GM18499 (cell line): ENCODE results near the gene L3MBTL4.
A peak's percentile ranks its signal among the peaks of the same experiment; 100 is the strongest.
"Not testable (repeated sequence)": the region's sequence is repeated elsewhere in the genome, so short reads cannot be mapped to it uniquely, and the experiment has no call there.

Experiments
- ATAC-seq: cut with Tn5 transposase; IDR thresholded peaks from one replicate; pipeline ENCODE4 v1.9.1; 2021; ENCODE audit warnings: moderate number of reproducible peaks; ENCODE audit not compliant: insufficient read depth, unreplicated experiment

Gene L3MBTL4

DNA sequence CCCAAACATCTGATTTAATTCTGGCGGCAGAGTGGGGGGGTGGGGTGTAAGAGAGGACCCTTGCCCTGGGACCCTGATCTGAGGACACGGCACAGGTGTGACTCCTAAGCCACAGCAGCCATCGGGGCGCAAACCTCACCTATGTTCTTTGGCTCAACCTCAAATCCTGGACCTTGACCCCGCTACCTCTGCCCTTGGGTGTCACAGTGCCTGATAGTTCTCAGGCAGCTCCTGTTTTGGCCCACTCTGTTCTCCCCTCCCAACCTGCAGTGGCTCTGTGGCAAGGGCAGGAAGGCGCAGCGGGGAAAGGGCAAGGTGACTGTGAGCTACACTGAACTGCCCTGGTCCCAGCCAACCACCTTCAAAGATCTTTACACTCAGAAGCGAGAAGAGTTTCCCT is 152.8 kb downstream of the L3MBTL4 start:
- ATAC-seq: no peak

DNA sequence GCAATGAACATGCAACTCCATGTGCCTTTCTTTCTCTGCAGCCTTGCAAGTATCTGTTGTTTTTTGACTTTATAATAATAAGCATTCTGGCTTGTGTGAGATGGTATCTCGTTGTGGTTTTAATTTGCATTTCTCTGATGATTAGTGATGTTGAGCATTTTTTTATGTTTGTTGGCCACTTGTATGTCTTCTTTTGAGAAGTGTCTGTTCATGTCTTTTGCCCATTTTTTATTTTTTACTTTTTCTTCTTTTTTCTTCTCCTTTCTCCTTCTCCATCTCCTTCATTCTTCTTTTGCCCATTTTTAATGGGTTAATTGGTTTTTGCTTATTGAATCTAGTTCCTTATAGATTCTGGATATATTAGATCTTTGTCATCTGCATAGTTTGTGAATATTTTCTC is 155.4 kb downstream of the L3MBTL4 start:
- ATAC-seq: not testable (repeated sequence)

DNA sequence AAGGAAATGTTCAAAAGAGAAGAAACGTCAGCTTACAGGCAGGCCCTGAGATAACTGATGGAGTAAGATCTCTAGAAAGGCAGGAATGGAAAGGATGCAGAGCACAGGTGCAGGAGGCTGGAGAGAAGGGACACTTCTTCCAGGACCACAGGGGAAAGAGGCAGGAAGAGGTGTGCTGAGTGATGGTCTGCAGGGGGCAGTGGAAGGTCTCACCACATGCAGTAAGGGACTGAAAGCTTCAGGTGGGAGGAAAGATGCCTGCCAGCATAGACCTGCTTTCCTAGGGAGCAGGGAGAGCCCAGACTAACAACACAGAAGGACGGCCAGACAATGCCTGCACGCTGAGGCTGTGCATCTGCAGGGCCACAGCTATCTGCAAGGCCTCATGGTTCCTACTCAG is 156.8 kb downstream of the L3MBTL4 start:
- ATAC-seq: no peak

DNA sequence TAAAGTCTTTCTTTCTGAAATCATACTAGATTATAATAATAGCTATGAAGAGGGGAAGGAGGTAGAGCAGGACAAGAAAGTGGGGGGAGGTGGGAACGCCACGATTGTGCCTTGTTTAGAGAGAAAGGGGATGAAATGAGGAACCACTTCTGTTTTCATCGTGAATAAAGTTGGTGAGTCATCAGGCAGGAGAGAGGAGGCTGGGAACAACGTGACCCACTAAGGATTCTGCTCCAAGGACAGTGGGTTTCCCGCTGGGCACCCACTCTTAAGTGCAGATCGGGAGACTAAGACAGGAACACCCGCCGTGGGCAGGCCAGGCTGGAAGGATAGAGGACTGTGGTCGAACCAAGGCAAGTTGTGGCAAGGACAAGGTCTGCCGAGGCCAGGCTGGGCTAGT is 158.2 kb downstream of the L3MBTL4 start:
- ATAC-seq: no peak

DNA sequence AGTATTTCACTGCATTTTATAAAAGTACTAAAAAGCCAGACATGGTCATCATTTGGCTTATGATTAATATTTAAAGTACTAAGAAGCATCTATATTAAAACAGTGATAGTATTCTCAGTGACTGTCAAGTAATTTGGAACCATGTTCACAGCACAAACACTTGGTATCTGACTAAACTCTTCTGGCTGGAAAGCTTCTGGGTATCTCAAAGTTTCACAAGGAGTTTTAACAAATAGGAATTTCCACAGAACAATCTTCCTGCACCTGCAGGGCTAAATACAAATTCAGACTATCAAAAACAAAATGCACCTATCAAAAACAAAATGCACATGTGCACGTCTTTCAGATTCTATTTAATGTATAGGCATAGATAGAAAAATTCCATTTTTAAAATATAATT is 158.8 kb downstream of the L3MBTL4 start:
- no peak for ATAC-seq

DNA sequence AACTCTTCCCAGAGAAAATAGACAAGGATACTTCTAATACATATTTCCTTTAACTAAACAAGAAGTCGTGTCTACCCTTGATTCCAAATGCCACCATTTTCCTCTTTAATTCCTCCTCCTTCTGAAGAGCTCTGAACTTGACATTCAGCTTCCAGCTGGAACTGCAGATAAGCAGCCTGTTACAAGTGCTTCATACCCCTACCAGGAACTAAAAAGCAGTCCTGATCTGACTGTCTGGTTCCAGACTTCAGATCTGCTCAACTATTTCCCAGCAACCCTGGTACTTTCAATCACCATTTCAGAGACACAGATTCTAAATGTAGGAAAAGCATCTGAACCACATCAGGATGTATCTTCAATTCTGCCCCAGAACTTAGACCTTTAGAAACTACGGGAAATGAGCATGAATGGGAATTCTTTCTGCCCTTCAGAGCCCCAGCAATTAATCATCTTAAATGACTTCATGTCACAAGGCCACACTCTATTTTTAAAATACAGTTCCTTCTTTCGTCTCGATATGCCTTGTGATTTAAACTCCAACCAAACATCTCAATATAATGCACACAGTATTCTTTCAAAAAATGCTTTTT is 159.5 kb downstream of the L3MBTL4 start:
- ATAC-seq: no peak

DNA sequence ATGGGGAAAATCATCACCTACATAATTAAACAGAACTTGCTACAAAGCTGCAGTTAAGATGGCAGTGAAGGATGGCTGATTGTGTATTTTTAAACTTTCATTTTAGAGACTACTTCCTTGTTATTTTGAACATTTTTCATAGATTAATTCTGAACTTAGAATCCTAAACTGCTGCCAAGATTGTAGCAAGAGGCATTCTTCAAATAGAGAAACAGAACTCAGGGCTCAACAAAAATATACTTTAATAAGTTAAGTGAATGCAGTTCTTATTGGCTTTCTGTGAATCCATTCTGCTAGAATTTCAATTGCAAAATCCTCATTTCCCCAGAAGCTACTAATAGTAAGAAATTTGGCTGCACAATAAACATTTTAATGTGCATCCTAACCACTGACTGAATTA is 160.3 kb downstream of the L3MBTL4 start:
- ATAC-seq: no peak

DNA sequence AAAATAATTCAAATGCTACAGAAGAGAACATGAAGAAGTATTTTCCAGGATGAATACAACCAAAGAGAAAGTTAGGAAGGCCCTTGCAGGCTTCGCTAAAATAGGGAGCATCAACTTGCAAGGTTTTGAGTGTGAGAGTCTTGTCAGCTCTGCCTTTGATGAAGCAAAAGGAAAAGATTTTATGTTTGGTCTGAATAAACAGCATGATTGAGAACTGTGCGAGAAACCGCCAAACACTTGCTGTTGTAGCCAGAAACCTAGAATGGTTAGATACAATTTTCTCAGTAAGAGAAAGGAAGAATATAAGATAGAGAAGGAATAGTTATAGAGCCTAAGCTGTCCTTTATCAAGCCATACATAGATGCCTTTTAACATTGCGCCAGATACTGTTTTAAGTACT is 163.6 kb downstream of the L3MBTL4 start:
- ATAC-seq: no peak

DNA sequence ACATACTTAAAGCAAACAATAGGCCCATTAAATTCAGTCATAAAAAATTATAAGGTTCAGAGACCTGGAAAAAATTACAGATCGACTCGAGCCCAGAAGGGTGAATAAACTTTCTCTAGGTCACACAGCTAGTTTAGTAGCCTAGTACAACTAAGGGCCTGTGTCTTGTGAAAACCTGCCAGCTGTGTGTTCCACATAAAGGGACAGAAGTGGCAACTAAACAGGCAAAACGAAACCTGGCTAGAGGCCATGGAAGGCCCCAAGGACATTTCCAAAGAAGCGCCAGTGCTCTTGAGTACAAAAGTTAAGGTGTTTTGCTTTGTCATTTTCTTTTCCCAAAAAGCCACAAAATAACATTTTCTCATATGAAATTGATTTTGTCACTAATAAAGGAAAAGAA is 164.9 kb downstream of the L3MBTL4 start:
- no peak for ATAC-seq

DNA sequence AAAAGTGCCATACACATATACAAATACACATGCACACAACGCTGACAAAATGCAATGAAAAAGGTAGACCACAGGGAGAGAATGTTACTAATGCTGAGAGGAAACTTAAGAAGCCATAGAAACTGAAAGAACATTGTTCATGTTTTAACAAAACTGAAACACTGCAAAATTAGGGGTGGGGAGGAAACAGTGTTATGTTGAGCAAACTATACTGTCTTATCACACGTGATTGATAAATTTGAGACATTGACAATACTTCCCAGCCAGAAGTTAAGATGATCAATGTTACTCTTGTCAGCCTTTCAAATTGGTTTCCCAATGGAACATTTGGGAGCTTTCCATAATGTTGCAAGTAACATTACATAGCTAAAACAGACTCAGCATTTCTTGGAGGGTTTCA is 165.5 kb downstream of the L3MBTL4 start:
- ATAC-seq: peak; percentile 83

DNA sequence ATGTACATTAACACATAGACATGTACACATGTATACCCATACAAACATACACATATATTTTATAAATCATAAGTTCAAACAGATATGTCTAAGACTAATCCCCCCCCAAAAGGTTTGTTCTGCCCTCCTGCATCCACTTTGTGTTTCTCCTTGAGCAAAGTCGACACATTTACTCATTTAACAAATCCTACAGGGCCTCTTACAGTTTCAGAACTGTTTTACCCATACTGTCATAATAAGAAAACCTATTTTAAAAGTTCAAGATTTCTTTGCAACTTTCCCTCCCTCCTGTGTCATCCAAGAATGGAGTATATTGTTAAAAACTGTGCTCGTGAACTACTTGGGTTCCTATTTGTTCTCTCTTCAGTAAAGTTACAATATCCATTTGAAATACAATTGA is 166.7 kb downstream of the L3MBTL4 start:
- ATAC-seq: no peak

DNA sequence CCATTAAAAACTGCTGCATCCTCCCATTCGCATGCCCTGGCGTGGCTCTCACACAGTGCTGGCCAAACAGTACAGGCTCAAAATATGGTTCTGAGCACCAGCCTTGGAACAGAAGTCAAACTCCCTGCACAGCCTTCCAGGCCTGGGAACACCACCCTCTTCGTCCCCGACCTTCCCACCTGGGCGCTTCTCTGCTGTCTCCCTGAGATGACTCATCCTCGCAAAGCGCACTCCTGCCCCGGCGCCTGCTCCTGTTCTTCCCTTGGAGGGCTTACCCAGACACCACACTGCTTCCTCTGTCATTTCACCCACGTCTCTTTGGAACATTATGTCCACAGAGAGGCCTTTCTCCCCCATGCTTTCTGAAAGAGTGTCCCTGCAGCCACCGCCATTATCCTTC is 172.7 kb downstream of the L3MBTL4 start:
- ATAC-seq: no peak

DNA sequence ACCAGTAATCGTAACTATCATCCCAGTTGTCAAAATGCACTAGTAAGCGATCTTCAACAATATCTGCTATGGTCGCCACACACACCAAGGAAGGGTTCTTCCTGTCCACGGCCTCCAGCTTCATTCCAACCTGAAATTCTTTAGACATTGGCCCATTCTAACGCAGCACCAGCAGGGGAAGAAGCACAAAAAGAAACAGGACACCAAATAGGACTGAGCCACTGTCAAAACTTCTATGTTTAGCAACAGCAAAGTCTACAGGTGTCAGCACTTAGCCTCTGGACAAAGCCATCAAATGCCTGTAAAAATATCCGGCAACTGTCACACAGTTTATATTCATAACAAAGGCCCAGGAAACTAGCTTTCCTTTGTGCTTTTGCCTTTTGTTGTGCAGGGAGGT is 175.0 kb downstream of the L3MBTL4 start:
- ATAC-seq: no peak

DNA sequence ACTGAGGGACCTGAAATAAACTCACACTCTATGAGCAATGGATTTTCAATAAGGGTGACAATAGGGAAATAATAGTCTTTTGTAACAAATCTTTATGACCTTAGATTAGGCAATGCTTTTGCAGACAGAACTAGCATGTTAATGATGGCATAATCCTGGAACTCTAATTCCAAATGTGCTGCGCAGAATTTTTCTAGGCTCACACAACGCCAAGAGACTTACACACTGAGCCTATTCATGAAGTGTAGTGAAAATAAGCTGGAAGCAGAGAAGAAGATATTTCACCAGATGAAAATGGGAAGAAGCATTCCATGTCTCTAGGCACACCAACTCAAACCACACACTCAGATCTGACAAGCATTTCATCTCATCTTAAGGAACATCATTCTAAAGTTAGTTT is 178.5 kb downstream of the L3MBTL4 start:
- ATAC-seq: no peak

DNA sequence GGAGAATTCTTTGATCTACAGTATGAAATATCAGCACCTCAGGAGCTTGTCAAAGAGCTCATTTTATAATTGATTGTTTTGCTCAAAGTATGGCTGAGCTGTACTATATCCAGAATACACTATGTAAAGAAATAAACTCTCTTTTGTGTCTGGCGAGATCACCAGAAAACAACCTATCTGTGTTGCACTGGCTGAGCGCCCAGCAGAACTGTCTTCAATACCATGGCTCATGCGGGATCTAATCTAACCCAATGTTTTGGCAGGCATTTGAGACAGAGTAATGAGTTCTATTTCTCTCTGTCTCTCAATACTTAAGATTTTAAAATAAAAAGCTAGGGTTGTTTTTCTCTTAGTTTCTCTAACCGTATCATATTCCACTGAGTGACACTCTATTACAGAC is 192.4 kb downstream of the L3MBTL4 start:
- ATAC-seq: no peak

DNA sequence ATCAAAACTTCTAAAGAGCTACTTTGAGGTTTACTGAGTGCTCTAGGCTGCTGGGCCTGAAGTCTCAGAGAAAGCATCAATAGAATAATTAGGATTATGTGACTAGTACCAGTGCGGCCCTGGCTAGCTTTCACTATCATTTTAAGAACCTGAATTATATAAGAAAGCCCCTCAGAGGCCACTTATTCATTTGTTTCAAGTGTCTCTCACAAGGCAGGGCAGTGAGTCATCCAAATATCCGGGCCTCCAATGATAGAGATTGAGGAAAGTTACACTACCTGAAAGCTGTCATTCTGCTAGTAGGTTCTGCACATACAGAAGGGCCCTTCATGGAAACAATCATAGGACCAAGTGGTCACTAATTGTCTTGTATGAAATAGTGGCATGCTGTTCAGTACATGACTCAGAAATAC is 193.1 kb downstream of the L3MBTL4 start:
- ATAC-seq: no peak

DNA sequence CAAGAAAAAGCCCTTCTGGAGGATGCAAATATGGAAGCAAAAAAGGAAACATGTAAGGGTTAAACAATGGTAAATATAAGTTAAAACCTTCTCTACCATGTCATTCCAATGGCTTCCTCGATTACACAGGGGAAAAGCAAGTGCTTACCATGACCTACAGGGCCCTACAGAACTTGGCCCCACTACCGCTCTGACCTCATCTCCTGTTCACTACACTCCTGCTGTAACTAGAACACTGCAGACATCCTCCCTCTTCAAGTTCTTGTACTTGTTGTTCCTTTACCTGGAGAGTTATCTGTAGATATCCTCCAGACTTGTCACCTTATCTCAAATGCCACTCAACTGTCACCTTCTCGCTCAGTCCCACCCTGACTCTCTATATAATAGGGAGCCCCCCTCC is 194.6 kb downstream of the L3MBTL4 start:
- no peak for ATAC-seq

DNA sequence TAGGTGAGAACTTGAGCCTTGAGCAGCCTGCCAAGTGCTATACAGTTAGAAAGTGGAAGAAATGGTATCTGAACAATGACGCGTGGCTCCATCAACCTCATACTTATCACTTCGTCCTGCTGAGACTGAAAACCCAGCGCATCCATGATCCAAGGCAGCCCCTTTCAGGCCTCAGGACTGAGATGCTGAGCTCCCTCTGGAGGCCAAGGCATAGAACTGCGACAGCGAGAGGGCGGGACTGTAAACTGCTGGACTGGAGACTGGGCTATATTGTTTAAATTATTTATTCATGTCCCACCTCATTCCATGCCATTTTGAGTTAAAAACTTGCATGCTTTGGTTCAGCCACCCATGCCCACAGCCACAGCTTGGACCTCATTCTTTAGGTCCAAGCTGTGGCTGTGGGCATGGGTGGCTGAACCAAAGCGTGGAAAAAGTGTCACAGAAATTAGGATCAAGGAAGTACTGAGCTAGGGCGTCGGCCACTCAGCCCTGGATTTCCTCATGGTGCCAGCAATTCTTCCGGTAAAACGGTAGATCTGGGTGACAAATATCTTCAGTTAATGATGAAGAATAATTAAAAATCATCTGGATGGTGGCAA is 195.5 kb downstream of the L3MBTL4 start:
- ATAC-seq: no peak

DNA sequence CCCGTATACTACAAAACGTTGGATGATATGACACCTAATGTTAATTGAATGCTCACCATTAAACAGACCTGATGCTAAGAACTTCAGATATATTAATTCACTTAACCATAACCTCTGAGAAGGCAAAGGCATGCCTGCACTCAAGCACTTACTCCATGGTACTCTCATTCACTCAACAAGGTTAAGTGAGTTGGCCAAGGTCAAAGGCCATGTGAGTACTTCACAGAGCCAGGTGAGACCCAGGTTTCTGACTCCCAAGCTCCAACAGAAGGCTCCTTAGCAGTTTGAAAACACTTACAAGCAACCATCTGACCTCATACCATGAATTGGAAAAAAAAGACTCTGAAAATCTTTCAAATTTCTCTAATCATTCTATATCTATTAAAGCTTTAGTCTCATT is 198.8 kb downstream of the L3MBTL4 start:
- ATAC-seq: no peak

DNA sequence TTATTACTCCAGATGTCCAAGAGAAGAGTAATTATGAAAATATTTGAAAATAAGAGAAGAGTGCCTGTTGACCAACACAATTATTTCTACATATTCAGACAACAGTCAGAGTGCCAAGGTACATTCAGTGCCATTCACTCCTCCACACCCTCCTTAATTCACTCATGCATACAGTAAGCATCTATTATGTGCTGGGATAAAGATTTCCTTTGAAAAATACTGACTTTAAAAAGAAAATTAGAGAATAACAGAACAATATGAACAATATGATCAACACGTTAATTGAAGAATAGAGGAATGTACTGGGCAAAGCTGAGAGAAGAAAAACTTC is 203.6 kb downstream of the L3MBTL4 start:
- no peak for ATAC-seq

DNA sequence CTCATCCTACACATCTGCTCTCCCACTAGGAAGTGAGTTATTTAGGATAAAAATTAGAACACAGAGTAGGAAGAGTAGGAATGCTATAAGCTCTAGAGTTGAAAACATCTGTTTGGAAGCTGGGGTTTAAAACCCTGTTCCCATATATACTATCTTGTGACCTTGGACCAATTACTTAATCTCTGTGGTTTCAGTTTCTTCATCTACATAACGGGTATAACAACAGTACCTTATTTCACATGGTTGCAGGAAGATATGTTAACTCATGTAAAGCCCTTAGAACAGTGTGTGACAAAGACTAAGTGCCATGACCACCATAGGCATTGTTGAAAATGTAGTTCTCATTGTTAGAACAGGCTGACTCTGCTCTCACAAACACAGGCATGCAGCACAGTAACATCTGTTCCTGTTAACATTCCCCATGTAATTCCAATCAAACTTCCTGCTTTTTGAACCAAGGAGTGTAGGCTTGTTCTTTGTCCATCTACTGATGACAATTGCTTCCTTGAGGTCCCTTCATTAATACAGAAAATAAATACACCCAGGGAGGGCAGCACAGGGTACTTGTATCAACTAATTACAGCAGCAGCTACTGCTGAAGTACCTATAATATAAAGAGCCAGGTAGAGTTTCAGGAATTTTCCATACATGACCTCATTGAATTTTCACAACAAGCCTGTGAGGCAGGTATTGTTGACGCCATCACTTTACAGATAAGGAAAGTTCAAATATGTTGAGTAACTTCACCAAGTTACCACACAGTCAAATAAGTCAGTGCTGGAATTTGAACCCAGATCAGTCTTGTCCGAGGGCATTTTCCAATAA is 204.2 kb downstream of the L3MBTL4 start:
- ATAC-seq: no peak

DNA sequence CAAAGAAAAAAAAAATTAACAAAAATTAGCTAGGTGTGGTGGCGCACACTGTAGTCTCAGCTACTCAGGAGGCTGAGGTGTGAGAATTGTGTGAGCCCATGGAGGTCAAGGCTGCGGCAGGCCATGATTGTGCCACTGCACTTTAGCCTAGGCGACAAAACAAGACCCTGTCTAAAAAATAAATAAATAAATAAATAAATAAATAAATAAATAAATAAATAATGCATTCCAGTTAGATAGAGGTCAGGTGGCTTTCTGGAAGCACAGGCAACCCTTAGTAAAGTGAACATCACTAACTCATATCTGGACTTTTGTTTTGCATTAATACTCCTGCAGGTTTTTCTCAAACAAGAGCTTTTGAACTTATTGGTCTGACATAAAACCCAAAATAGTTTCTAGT is 206.8 kb downstream of the L3MBTL4 start:
- no peak for ATAC-seq
